IMR-90 (cell line): ENCODE data around the gene ARHGEF4. TPM values are rescaled to one million over a fixed set of nuclear protein-coding genes. Genes with fewer than 3 reads are reported as not detected.

Experiments
- ATAC-seq: fragments of 200-7000 bp; cut with Tn5 transposase; 2 replicates; pipeline ENCODE4 v1.9.1; 2020; ENCODE audit warnings: low read depth, mild to moderate bottlenecking, moderate library complexity
- BruUV-seq: library from RNA; stranded (reverse); fragments of 400-500 nt; replicated peaks from 2 replicates; lab custom pipeline; 2021; lab: Mats Ljungman, UMichigan
- CTCF ChIA-PET: fragments of 300-600 bp; formaldehyde crosslinking; extraction: SDS; loops from one replicate; lab custom pipeline; 2021; ENCODE audit warnings: antibody characterized with exemption; lab: Yijun Ruan, JAX
- POLR2A ChIA-PET: fragments of 300-600 bp; sonication (Branson Sonifier 250); formaldehyde crosslinking; loops from one replicate; lab custom pipeline; 2022; ENCODE audit warnings: antibody characterized with exemption; ENCODE audit not compliant: unreplicated experiment; lab: Charles Lee
- DNase-seq: peaks from one replicate; pipeline ENCODE4 v3.0.0; 2013
- H2AFZ ChIP-seq: replicated peaks from 2 replicates; pipeline ENCODE3; 2013; ENCODE audit warnings: low read length, mild to moderate bottlenecking; ENCODE audit not compliant: poor library complexity
- H2AK5ac ChIP-seq: 2 replicates; pipeline ENCODE4 v1.6.1; 2013; ENCODE audit warnings: low read depth, low read length, inconsistent platforms
- H2AK9ac ChIP-seq: replicated peaks from 2 replicates; pipeline ENCODE3; 2013; ENCODE audit warnings: mild to moderate bottlenecking, low read depth, low read length, moderate library complexity; ENCODE audit not compliant: poor library complexity
- H2BK120ac ChIP-seq: 2 replicates; pipeline ENCODE4 v1.6.1; 2013; ENCODE audit warnings: low read depth, low read length, inconsistent platforms
- H2BK15ac ChIP-seq: 3 replicates; pipeline ENCODE4 v1.6.1; 2013; ENCODE audit warnings: low read depth, low read length, inconsistent platforms
- H2BK20ac ChIP-seq: 2 replicates; pipeline ENCODE4 v1.6.1; 2013; ENCODE audit warnings: low read depth, mild to moderate bottlenecking, inconsistent platforms, low read length, moderate library complexity
- H2BK5ac ChIP-seq: 2 replicates; pipeline ENCODE4 v1.6.1; 2013; ENCODE audit warnings: mild to moderate bottlenecking, low read depth, low read length, inconsistent platforms; ENCODE audit not compliant: poor library complexity, severe bottlenecking
- H3K14ac ChIP-seq: replicated peaks from 2 replicates; pipeline ENCODE4 v1.6.1; 2013; ENCODE audit warnings: low read depth, low read length, inconsistent platforms
- H3K18ac ChIP-seq: 2 replicates; pipeline ENCODE4 v1.6.1; 2013; ENCODE audit warnings: low read depth, low read length, control low read depth
- H3K23ac ChIP-seq: 2 replicates; pipeline ENCODE4 v1.6.1; 2013; ENCODE audit warnings: low read depth, low read length, inconsistent platforms
- H3K27ac ChIP-seq: 2 replicates; pipeline ENCODE4 v1.5.1; 2013; ENCODE audit warnings: mild to moderate bottlenecking, control low read depth, low read length; ENCODE audit not compliant: insufficient read depth
- H3K27me3 ChIP-seq: 2 replicates; pipeline ENCODE4 v1.6.1; 2013; ENCODE audit warnings: low read length; ENCODE audit not compliant: control insufficient read depth, insufficient read depth
- H3K36me3 ChIP-seq: 2 replicates; pipeline ENCODE4 v1.6.1; 2013; ENCODE audit warnings: low read length, mixed read lengths; ENCODE audit not compliant: control insufficient read depth, insufficient read depth
- H3K4ac ChIP-seq: 2 replicates; pipeline ENCODE4 v1.6.1; 2013; ENCODE audit warnings: low read depth, low read length, inconsistent platforms
- H3K4me1 ChIP-seq: 2 replicates; pipeline ENCODE4 v1.6.1; 2013; ENCODE audit warnings: low read length, mixed read lengths; ENCODE audit not compliant: control insufficient read depth, insufficient read depth
- H3K4me2 ChIP-seq: 2 replicates; pipeline ENCODE4 v1.6.1; 2013; ENCODE audit warnings: low read depth, mild to moderate bottlenecking, control low read depth, low read length, moderate library complexity
- H3K4me3 ChIP-seq: 2 replicates; pipeline ENCODE4 v1.5.1; 2013; ENCODE audit warnings: low read depth, mild to moderate bottlenecking, control low read depth, low read length, moderate library complexity; ENCODE audit not compliant: insufficient read depth
- H3K56ac ChIP-seq: 2 replicates; pipeline ENCODE4 v1.6.1; 2013; ENCODE audit warnings: low read length, inconsistent platforms; ENCODE audit not compliant: insufficient read depth; ENCODE audit errors: extremely low read depth
- H3K79me1 ChIP-seq, 2 experiments: 2 replicates each; pipeline ENCODE4 v1.6.1; 2013; ENCODE audit warnings: low read length in 2 of 2, inconsistent platforms in 1 of 2, low read depth in 1 of 2
- H3K9ac ChIP-seq: 2 replicates; pipeline ENCODE4 v1.6.1; 2013; ENCODE audit warnings: low read depth, low read length, control low read depth
- H3K9me1 ChIP-seq: 2 replicates; pipeline ENCODE4 v1.6.1; 2013; ENCODE audit warnings: low read length, inconsistent platforms; ENCODE audit not compliant: insufficient read depth
- H3K9me3 ChIP-seq: 2 replicates; pipeline ENCODE4 v1.6.1; 2013; ENCODE audit warnings: low read length; ENCODE audit not compliant: control insufficient read depth, insufficient read depth
- H4K20me1 ChIP-seq: 2 replicates; pipeline ENCODE4 v1.6.1; 2013; ENCODE audit warnings: low read length, inconsistent platforms; ENCODE audit not compliant: insufficient read depth
- H4K5ac ChIP-seq: 2 replicates; pipeline ENCODE4 v1.6.1; 2013; ENCODE audit warnings: mild to moderate bottlenecking, low read depth, low read length, control low read depth
- H4K8ac ChIP-seq, 2 experiments: 2 replicates each; pipeline ENCODE4 v1.6.1; 2013; ENCODE audit warnings: low read depth in 2 of 2, low read length in 2 of 2, control low read depth in 1 of 2, inconsistent platforms in 1 of 2
- H4K91ac ChIP-seq: 2 replicates; pipeline ENCODE4 v1.6.1; 2013; ENCODE audit warnings: low read depth, low read length, inconsistent platforms; ENCODE audit not compliant: insufficient read depth
- CEBPB ChIP-seq: IDR thresholded peaks from 2 replicates; pipeline ENCODE4 v1.6.1; 2012; ENCODE audit warnings: low read depth, low read length, improper control_type of control experiment
- CTCF ChIP-seq: conservative IDR thresholded peaks from 2 replicates; pipeline ENCODE4 v1.5.1; 2012; ENCODE audit warnings: mild to moderate bottlenecking, low read depth, low read length, improper control_type of control experiment
- MXI1 ChIP-seq: IDR thresholded peaks from 2 replicates; pipeline ENCODE4 v1.6.1; 2012; ENCODE audit warnings: low read depth, mild to moderate bottlenecking, low read length, moderate library complexity, borderline replicate concordance
- NFE2L2 ChIP-seq: fragments of 150-350 bp; IDR thresholded peaks from 2 replicates; pipeline ENCODE4 v1.6.1; 2016; ENCODE audit warnings: low read depth, mild to moderate bottlenecking, low read length
- RCOR1 ChIP-seq: IDR thresholded peaks from 2 replicates; pipeline ENCODE4 v1.6.1; 2012; ENCODE audit warnings: mild to moderate bottlenecking, low read length, improper control_type of control experiment; ENCODE audit not compliant: insufficient replicate concordance
- RFX5 ChIP-seq: IDR thresholded peaks from 2 replicates; pipeline ENCODE4 v1.8.0; 2012; ENCODE audit warnings: low read depth, mild to moderate bottlenecking, low read length, moderate library complexity
- WGBS, 2 experiments: methylation state at CpG; one replicate each; pipeline versions ENCODE4 v1.1.5 to v1.1.7; 2013; ENCODE audit warnings: missing lambda C conversion rate in 2 of 2; ENCODE audit not compliant: insufficient read length in 1 of 2; ENCODE audit errors: extremely low coverage in 2 of 2; 5-methylcytosine and 5-hydroxymethylcytosine counted together
- dilution Hi-C: fragments of 300-500 bp; cut with HindIII; formaldehyde crosslinking; loops from one replicate; pipeline ENCODE4 v1.14.3; 2018; ENCODE audit warnings: low sequenced_read_pairs; ENCODE audit not compliant: unreplicated experiment
- in situ Hi-C: fragments of 300-500 bp; cut with MboI; formaldehyde crosslinking; loops from 3 replicates; pipeline ENCODE4 v1.14.3; 2019; ENCODE audit warnings: low sequenced_read_pairs, inconsistent platforms, mixed read lengths
- intact Hi-C: fragments of 100-400 bp; cut with micrococcal nuclease; formaldehyde crosslinking; loops from 2 replicates; pipeline ENCODE4 v1.10.0; 2022
- polyA plus RNA-seq, 3 experiments: library from polyadenylated mRNA; depleted of rRNA; stranded (reverse); fragments of >200 nt; gene quantifications; 2 replicates each; pipeline ENCODE4 v1.2.3, GENCODE V29; 2012; ENCODE audit warnings: low replicate concordance in 1 of 3
- total RNA-seq: library from RNA; depleted of rRNA; stranded (reverse); fragments of >200 nt; gene quantifications from 2 replicates; pipeline ENCODE4 v1.2.3, GENCODE V29; 2012

The ARHGEF4 gene
- total and polyA plus RNA-seq, 2 of the 4 experiments (the other 2 are of a cell fraction) = 2.7 to 5.0 TPM

- in situ Hi-C loops = no loop called here
- no peak overlapping the region for H2BK120ac ChIP-seq
Observed at GRCh38 chr2:130896813-130897212, 60.1 kb downstream of the ARHGEF4 start.

More at GRCh38 chr2:130896813-130897212, 60.1 kb downstream of the ARHGEF4 start:
- Histone ChIP-seq H4K5ac (no peak overlapping the region), H4K91ac (no peak overlapping the region), H3K4ac (no peak overlapping the region), H3K27me3 (peaks cover 1% of the 10 kb centered on the region; the same call in 1 of the 2 replicates), H3K18ac (no peak overlapping the region), H2AFZ (no peak overlapping the region), H3K9me1 (no peaks in the 10 kb centered on the region), H3K27ac (no peak overlapping the region), H3K14ac (no peak overlapping the region), H3K36me3 (no peaks in the 10 kb centered on the region), H3K23ac (no peak overlapping the region), H4K20me1 (no peaks in the 10 kb centered on the region), H2AK5ac (no peak overlapping the region), H2BK5ac (no peak overlapping the region), H3K79me1 (no peaks in the 10 kb centered on the region), H2BK15ac (no peak overlapping the region), H3K4me2 (no peak overlapping the region), H3K9ac (no peak overlapping the region), H2AK9ac (no peak overlapping the region), H3K4me3 (no peak overlapping the region), H2BK20ac (no peak overlapping the region), H3K56ac (no peak overlapping the region), H4K8ac (no peak overlapping the region), H3K9me3 (no peaks in the 10 kb centered on the region), H3K4me1 (no peaks in the 10 kb centered on the region)
- no peak for ATAC-seq
- CTCF ChIA-PET = no interaction called here
- TF ChIP-seq CTCF (no peak), RFX5 (no peak), NFE2L2 (no peak), CEBPB (no peak), MXI1 (no peak), RCOR1 (no peak)
- POLR2A ChIA-PET = no interaction called here
- DNase-seq = no peak
- dilution Hi-C loops (no loop called here), intact Hi-C loops (no loop called here)
- BruUV-seq = no TSS peak
- WGBS, 2 experiments = 50% methylated on average over 1 of the region's 7 CpGs; no CpG with 5 or more reads in 1 of the 2 experiments
